Fibroblast of mammary gland (primary cell): ENCODE data around the gene FAM78A.

Experiments
- DNase-seq: peaks from one replicate; pipeline ENCODE4 v3.0.0-alpha.2; 2010; ENCODE audit warnings: low read depth
- H3K4me3 ChIP-seq: 2 replicates; pipeline ENCODE4 v1.5.1; 2011; ENCODE audit warnings: low read depth, mild to moderate bottlenecking, low read length, moderate library complexity; ENCODE audit not compliant: control insufficient read depth
- TF ChIP-seq, protein P1 (sequence below): conservative IDR thresholded peaks from 2 replicates; pipeline ENCODE4 v1.5.1; 2011; ENCODE audit warnings: low read depth, low read length, inconsistent platforms; ENCODE audit not compliant: control insufficient read depth, insufficient read depth

Gene FAM78A

DNA sequence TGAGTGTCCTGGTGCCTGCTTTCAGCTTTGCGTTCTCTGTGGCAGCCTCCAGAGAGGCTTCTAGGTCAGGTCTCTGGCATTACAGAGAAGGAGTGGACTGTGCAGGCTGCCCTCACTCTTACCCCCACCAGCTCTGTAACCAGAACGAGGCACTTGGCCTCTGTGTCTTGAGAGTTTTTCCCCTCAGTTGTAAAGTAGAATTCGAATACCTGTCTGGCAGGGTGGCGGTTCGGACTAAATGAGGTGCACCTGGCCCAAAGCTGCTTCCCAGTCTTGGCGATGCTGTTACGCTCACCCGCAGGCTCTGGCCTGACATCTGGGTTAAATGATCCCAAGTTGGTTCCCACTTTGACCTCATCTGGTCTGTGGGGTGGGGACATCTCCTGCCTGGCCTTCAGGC lies 40.1 kb downstream of the FAM78A start:
- no peak overlapping the region for H3K4me3 ChIP-seq
- TF ChIP-seq, protein P1, sequence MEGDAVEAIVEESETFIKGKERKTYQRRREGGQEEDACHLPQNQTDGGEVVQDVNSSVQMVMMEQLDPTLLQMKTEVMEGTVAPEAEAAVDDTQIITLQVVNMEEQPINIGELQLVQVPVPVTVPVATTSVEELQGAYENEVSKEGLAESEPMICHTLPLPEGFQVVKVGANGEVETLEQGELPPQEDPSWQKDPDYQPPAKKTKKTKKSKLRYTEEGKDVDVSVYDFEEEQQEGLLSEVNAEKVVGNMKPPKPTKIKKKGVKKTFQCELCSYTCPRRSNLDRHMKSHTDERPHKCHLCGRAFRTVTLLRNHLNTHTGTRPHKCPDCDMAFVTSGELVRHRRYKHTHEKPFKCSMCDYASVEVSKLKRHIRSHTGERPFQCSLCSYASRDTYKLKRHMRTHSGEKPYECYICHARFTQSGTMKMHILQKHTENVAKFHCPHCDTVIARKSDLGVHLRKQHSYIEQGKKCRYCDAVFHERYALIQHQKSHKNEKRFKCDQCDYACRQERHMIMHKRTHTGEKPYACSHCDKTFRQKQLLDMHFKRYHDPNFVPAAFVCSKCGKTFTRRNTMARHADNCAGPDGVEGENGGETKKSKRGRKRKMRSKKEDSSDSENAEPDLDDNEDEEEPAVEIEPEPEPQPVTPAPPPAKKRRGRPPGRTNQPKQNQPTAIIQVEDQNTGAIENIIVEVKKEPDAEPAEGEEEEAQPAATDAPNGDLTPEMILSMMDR = no peak
- no peak for DNase-seq

DNA sequence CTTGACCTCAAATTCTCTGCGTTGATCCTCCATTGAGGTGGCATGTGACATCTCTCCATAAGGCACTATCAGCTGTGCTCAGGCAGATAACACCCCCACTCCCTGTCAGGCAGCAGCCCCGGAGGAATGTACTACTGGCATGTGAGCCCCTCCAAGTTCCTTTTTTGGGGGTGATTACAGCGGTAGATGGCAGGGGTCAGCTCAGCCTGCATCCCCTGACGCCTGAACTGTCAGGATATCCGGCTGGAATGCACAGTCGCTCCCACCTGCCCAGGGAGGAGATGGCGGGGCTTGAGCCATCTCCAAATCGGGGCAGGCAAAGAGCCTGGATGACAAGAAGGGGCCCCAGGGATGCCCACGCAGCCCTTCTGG lies 40.8 kb downstream of the FAM78A start:
- TF ChIP-seq, protein P1 = no peak
- H3K4me3 ChIP-seq = no peak overlapping the region
- DNase-seq = no peak

DNA sequence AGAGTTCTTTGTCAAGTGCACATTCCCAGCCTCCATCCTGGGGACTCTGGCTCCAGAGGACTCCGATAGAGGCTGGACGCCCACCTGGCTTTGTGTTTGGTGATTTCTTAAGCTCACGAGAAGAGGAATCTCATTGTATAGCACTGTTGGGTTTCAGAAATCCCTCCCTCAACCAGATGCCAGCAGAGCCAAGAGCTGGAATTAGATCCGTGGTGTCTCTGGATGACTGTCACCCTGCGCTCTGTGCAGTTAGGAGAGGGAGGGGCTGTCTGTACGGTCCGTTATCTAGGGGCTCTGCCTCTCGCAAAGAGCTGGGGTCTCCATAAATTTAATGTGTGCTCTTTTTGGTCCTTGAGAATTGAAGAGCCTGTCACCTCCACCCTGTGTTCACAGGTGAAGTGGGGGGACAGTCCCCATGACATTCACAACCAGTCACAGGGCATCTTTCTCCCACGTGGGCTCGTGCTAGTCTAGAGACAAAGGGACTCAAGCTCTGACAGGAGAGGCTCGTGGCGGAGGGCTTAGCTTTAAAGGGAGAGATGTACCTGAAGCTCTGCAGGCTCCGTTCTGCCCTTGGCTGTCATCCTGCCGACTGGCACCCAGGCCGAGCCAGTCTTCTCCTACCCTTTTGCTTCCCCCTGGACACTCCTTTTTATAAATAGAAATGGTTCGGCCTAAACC lies 41.4 kb downstream of the FAM78A start:
- TF ChIP-seq, protein P1 = no peak
- H3K4me3 ChIP-seq = no peak overlapping the region
- DNase-seq = no peak

DNA sequence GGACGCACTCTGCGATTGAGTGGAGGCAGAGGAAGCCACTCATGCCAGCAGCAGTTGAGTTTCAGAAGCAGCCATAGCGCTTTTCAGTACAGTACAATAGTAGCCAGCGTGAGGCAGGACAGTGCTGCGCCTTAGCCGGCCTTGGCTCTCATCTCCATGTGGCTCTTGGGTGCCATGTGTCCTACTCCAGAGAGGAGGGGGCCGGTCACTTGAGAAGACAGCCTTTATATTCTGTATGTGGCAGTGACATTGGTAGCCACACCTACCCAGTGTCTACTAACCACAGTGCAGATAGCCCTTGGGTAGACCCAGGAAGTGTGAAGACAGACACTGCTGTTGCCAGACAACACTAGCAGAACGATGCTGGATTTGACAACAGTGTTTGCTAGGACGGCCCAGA lies 42.3 kb downstream of the FAM78A start:
- DNase-seq = no peak
- no peak overlapping the region for H3K4me3 ChIP-seq
- TF ChIP-seq, protein P1 = no peak

DNA sequence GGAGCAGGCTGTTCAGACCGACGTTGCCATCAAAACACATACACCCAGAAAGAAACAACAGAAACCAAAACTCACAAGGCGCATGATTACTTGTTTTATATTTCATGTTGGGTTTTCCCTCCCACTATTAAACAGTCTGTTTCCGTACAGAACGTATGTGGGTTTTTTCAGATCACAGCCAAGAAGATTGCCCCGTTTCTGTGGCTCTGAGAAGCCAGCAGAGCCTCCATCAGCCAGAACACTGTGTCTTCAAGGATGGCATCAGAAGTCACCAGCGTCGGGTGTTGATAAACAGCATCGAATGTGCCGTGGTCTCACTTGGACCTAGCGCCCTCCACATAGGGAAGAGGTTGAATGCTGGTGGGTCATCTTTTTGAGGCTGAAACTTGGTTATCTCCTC lies 42.8 kb downstream of the FAM78A start:
- no peak for DNase-seq
- no peak overlapping the region for H3K4me3 ChIP-seq
- TF ChIP-seq, protein P1 = no peak

DNA sequence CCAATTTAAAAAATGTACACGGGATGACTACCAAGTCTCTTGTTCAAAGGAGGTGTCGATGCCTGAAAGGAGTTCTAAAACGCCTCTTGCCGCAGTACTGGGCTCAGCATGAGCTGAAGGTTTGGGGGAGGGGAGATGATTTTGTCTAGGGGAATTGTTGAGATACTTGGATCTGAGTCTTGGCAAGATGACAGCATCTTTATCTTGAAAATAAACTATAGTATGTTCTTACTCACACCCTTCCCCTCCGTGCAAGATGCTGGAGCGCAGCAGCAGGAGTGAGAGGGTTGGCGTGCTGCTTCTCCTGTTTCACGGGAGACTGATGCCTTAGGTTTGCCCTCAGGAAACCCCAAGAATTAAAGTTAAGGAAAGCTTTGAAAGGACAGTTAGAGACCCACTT lies 47.3 kb downstream of the FAM78A start:
- TF ChIP-seq, protein P1 = no peak
- no peak overlapping the region for H3K4me3 ChIP-seq
- DNase-seq = no peak

DNA sequence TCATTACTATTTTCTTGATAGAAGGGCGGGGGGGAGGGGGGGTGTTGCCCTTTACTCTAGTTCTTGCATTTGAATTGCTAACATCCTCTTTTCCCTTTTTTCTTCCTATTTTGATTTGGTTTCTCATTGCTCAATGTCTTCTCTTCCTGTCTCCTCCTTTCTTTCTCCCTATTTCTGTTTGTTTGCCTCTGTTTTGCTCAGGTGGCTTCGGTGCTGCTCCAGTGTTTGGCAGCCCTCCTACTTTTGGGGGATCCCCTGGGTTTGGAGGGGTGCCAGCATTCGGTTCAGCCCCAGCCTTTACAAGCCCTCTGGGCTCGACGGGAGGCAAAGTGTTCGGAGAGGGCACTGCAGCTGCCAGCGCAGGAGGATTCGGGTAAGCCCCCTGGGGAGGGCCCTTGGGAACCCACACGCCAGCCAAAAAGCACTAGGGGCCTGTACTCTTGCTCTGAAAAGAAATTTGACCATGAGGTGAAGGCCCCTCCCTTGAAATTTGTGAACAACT lies 48.3 kb downstream of the FAM78A start:
- TF ChIP-seq, protein P1 = no peak
- DNase-seq = no peak
- H3K4me3 ChIP-seq = no peak overlapping the region
